Dermis lymphatic vessel endothelial cell (primary cell): Measurements from ENCODE around the gene MTMR8. TPM values are rescaled to one million over a fixed set of nuclear protein-coding genes. Genes with fewer than 3 reads are reported as not detected.

Experiments
- total RNA-seq: library from RNA; depleted of rRNA; stranded (reverse); fragments of >200 nt; gene quantifications from 2 replicates; pipeline ENCODE4 v1.2.1, GENCODE V29; 2014

MTMR8 gene
- total RNA-seq, result 0.17 and 0.22 TPM in 2 replicates

DNA sequence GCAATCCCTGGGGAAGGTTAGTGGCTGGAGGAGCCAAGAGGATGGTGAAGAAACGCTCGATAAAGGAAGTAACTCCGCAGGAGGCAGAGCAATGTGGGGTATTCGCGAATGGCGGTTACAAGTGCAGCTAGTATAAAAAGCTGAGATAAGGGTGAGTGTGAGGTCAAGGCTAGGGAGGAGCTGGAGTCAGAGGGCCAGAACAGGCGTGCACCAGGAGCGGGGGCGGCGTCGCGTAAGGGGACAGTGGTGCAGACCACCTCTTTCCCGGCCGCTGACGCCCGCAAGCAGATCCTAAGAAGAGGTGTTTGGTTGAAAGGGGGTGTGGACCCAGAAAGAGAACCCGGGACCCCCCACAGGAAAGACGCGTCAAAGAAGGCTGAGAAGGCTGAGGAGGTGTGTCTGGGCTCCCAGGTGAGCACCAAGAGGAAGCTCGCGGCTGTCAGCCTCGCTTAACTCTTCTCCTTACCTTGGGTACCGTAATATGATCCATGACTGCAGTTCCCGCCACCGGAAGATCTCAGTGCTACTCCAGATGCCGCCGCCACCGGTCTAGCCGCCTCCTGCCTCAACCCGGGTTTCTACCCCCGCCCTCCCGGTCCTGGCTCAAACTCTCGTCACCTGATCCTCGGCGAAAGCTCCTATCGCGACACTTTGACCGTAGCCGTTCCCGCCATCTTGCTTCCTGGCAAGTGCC is at the start of gene MTMR8:
Gene MTMR8 (minus strand): TSS at position 579 of the 694 bp plus-strand sequence. CDS start 89 bp downstream, at position 490.

DNA sequence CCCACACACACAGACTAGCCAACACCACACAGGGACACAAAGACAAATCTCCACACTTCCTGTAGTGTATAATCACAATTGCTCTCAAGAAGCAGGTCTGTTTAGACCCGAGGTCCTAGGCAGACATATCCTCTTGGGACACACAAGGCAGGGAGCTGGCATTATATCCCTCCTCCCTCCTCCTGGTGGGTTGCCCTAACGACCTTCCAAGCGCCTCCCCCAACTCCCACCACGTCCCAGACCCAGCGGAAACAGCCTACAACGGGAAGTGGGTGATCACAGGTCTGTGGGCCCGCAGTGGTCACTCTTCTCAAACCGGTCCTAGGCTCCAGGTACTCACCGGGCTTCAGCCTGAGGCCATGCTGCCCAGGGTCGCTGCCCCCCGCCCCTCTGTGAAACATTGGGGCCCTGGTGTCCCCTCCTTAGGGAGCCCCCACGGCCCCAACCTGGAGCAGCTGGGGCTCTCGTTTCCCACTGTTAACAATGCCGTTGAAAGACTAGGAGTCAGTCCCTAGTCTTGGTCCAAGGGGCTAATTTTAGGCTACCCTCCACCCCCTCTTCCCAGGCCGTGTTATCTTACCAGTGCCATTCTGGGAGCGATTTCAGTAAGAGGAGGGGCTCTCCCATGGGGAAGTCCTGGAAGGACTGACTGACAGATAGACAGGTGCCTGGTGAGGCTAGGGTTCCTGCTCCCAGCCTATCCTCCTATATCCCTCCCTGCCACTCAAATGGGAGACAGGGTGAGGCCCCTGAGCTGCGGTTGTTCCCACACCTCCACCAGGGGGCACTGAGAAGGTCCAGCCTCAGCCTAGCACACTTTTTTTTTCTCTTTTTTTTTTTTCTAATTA is 164.9 kb downstream of the MTMR8 start, which contains the start of gene ASB12:
Gene ASB12 (minus strand): TSS at position 485 of the 848 bp plus-strand sequence. CDS start 4,957 bp downstream, outside the sequence.

Other genes starting within 250 kb of the MTMR8 start
- 1.1 and 1.3 TPM in 2 replicates for gene AMER1, start 189.7 kb downstream of the MTMR8 start, total RNA-seq
- not detected in 2 replicates for gene ASB12, start 164.8 kb downstream of the MTMR8 start, total RNA-seq